ENCODE data around the gene F2RL2.

GRCh38 chr5:76652809-76653414, 29.7 kb upstream of the F2RL2 start:
- TF ChIP-seq, protein P1, sequence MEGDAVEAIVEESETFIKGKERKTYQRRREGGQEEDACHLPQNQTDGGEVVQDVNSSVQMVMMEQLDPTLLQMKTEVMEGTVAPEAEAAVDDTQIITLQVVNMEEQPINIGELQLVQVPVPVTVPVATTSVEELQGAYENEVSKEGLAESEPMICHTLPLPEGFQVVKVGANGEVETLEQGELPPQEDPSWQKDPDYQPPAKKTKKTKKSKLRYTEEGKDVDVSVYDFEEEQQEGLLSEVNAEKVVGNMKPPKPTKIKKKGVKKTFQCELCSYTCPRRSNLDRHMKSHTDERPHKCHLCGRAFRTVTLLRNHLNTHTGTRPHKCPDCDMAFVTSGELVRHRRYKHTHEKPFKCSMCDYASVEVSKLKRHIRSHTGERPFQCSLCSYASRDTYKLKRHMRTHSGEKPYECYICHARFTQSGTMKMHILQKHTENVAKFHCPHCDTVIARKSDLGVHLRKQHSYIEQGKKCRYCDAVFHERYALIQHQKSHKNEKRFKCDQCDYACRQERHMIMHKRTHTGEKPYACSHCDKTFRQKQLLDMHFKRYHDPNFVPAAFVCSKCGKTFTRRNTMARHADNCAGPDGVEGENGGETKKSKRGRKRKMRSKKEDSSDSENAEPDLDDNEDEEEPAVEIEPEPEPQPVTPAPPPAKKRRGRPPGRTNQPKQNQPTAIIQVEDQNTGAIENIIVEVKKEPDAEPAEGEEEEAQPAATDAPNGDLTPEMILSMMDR (IDR thresholded peaks at IDR 0.05) = no peak
- TF ChIP-seq POLR2A (IDR thresholded peaks at IDR 0.05) = no peak
- TF ChIP-seq EP300 (IDR thresholded peaks at IDR 0.05) = no peak

Measured in tibial nerve (tissue), 4 donors.